ENCODE measurements around the gene FAM131B. TPM values are rescaled to one million over a fixed set of nuclear protein-coding genes. Genes with fewer than 3 reads are reported as not detected.

The FAM131B gene
- total RNA-seq, 1 experiment from 2014 or later = 25.3 TPM

DNA sequence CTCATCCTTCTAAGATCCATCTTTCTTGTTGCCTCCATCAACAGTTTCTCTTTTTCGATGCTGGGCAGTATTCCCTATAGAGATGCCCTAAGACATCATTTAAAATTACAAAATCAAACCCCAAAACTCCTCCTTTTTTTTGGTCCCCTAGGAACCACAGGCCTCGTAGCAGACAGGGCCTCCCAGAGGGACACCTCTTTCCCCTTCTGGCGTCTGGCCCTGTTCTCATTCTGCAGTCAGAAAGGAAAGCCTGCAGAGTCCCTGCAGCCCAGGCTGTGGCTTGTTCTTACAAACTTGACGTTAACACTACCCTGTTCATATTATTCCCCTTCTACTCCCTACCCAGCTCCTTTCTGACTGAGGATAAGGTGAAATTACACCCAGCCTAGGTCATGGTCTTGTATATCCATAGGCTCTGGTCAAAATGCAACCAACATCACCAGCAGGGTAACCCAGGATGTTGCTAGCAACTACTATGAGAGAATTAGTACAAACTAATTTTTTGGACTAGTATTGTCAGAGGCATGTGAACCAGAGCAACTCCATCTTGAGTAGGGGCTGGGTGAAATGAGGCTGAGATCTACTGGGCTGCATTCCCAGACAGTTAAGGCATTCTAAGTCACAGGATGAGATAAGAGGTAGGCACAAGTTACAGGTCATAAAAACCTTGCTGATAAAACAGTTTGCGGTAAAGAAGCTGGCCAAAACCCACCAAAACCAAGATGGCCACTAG is 49.6 kb upstream of the FAM131B start (continued):
- TF ChIP-seq, protein P1, sequence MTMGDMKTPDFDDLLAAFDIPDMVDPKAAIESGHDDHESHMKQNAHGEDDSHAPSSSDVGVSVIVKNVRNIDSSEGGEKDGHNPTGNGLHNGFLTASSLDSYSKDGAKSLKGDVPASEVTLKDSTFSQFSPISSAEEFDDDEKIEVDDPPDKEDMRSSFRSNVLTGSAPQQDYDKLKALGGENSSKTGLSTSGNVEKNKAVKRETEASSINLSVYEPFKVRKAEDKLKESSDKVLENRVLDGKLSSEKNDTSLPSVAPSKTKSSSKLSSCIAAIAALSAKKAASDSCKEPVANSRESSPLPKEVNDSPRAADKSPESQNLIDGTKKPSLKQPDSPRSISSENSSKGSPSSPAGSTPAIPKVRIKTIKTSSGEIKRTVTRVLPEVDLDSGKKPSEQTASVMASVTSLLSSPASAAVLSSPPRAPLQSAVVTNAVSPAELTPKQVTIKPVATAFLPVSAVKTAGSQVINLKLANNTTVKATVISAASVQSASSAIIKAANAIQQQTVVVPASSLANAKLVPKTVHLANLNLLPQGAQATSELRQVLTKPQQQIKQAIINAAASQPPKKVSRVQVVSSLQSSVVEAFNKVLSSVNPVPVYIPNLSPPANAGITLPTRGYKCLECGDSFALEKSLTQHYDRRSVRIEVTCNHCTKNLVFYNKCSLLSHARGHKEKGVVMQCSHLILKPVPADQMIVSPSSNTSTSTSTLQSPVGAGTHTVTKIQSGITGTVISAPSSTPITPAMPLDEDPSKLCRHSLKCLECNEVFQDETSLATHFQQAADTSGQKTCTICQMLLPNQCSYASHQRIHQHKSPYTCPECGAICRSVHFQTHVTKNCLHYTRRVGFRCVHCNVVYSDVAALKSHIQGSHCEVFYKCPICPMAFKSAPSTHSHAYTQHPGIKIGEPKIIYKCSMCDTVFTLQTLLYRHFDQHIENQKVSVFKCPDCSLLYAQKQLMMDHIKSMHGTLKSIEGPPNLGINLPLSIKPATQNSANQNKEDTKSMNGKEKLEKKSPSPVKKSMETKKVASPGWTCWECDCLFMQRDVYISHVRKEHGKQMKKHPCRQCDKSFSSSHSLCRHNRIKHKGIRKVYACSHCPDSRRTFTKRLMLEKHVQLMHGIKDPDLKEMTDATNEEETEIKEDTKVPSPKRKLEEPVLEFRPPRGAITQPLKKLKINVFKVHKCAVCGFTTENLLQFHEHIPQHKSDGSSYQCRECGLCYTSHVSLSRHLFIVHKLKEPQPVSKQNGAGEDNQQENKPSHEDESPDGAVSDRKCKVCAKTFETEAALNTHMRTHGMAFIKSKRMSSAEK (CRISPR knock-in tag; IDR thresholded peaks at IDR 0.05; ENCODE audit: borderline replicate concordance) = 0 out of 2 replicates have a peak, but pooled peaks have one; percentile 50
- no peak for TF ChIP-seq RORB (CRISPR knock-in tag; IDR thresholded peaks at IDR 0.05)
- peak; percentile 21; the same call in 1 of the 2 replicates for TF ChIP-seq ZNF423 (CRISPR knock-in tag; IDR thresholded peaks at IDR 0.05)
- TF ChIP-seq OVOL2 (CRISPR knock-in tag; IDR thresholded peaks at IDR 0.05; ENCODE audit: borderline replicate concordance) = no peak
- TF ChIP-seq ZNF138 (CRISPR knock-in tag; conservative IDR thresholded peaks at IDR 0.05) = no peak
- TF ChIP-seq SOX15 (CRISPR knock-in tag; IDR thresholded peaks at IDR 0.05) = no peak
- TF ChIP-seq, protein P2, sequence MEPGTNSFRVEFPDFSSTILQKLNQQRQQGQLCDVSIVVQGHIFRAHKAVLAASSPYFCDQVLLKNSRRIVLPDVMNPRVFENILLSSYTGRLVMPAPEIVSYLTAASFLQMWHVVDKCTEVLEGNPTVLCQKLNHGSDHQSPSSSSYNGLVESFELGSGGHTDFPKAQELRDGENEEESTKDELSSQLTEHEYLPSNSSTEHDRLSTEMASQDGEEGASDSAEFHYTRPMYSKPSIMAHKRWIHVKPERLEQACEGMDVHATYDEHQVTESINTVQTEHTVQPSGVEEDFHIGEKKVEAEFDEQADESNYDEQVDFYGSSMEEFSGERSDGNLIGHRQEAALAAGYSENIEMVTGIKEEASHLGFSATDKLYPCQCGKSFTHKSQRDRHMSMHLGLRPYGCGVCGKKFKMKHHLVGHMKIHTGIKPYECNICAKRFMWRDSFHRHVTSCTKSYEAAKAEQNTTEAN (CRISPR knock-in tag; IDR thresholded peaks at IDR 0.05) = no peak

DNA sequence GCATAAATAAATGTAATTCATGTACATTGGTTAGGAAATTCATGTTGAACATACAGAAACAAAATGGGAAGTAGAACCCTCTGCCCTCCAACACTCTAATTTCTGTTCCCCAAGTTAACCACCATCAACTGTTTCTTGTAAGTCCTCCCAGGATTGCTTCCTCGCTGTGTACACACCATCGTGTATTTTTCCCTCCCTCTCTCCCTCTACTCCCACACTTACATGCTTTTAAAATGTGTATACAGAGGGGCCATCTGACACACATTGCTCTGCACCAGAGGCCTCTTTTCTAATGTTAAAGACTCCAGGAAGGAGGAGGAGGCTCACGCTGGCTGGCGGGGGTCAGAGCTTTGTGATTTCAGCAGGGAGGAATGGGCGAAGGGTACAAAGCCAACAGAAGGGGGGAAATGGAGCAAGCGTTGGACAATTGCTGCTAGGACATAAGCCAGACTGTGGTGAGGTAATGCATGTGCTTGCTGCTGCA is 48.0 kb upstream of the FAM131B start:
- H3K4me1 Mint-ChIP-seq = peaks cover 80% of the 10 kb centered on the region
- ChIA-PET CTCF (interaction anchor here (1.0 to 1.4 kb wide), 3 partner anchors 13 to 170 kb away, joined by 3 to 8 read pairs (median 3); no protein-coding TSS in a partner anchor), POLR2A (no interaction called here)
- H3K27ac Mint-ChIP-seq = peak overlapping the region; percentile 99
- no peaks in the 10 kb centered on the region for H3K27me3 Mint-ChIP-seq (ENCODE audit: low read depth)
- peaks cover 6% of the 10 kb centered on the region for H3K36me3 Mint-ChIP-seq
- no peaks in the 10 kb centered on the region for H3K9me3 Mint-ChIP-seq
- peak overlapping the region; percentile 60 for H3K4me3 Mint-ChIP-seq
- DNase-seq (ENCODE audit: low spot score) = peak; percentile 58
- peak; percentile 46 for ATAC-seq
- TF ChIP-seq ZBTB21 (CRISPR knock-in tag; IDR thresholded peaks at IDR 0.05; ENCODE audit: borderline replicate concordance) (no peak), SP1 (CRISPR knock-in tag; conservative IDR thresholded peaks at IDR 0.05) (peak; percentile 41; the same call in 1 of the 2 replicates), FOXK1 (CRISPR knock-in tag; IDR thresholded peaks at IDR 0.05) (peak; percentile 70; the same call in 1 of the 2 replicates), ZNF219 (CRISPR knock-in tag; IDR thresholded peaks at IDR 0.05; ENCODE audit: borderline replicate concordance) (no peak), SMAD4 (CRISPR knock-in tag; IDR thresholded peaks at IDR 0.05) (no peak), ZNF232 (CRISPR knock-in tag; IDR thresholded peaks at IDR 0.05) (peak; percentile 33; the same call in 1 of the 2 replicates), ZNF416 (CRISPR knock-in tag; IDR thresholded peaks at IDR 0.05) (no peak), IRF2 (CRISPR knock-in tag; IDR thresholded peaks at IDR 0.05; ENCODE audit: borderline replicate concordance, low read depth) (no peak), JAZF1 (CRISPR knock-in tag; IDR thresholded peaks at IDR 0.05) (no peak), CREB1 (CRISPR knock-in tag; IDR thresholded peaks at IDR 0.05) (no peak), ESRRA (CRISPR knock-in tag; IDR thresholded peaks at IDR 0.05; ENCODE audit: borderline replicate concordance) (no peak)
- TF ChIP-seq, protein P3, sequence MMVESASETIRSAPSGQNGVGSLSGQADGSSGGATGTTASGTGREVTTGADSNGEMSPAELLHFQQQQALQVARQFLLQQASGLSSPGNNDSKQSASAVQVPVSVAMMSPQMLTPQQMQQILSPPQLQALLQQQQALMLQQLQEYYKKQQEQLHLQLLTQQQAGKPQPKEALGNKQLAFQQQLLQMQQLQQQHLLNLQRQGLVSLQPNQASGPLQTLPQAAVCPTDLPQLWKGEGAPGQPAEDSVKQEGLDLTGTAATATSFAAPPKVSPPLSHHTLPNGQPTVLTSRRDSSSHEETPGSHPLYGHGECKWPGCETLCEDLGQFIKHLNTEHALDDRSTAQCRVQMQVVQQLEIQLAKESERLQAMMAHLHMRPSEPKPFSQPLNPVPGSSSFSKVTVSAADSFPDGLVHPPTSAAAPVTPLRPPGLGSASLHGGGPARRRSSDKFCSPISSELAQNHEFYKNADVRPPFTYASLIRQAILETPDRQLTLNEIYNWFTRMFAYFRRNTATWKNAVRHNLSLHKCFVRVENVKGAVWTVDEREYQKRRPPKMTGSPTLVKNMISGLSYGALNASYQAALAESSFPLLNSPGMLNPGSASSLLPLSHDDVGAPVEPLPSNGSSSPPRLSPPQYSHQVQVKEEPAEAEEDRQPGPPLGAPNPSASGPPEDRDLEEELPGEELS (CRISPR knock-in tag; IDR thresholded peaks at IDR 0.05) = no peak
- TF ChIP-seq, protein P4, sequence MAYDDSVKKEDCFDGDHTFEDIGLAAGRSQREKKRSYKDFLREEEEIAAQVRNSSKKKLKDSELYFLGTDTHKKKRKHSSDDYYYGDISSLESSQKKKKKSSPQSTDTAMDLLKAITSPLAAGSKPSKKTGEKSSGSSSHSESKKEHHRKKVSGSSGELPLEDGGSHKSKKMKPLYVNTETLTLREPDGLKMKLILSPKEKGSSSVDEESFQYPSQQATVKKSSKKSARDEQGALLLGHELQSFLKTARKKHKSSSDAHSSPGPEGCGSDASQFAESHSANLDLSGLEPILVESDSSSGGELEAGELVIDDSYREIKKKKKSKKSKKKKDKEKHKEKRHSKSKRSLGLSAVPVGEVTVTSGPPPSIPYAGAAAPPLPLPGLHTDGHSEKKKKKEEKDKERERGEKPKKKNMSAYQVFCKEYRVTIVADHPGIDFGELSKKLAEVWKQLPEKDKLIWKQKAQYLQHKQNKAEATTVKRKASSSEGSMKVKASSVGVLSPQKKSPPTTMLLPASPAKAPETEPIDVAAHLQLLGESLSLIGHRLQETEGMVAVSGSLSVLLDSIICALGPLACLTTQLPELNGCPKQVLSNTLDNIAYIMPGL (CRISPR knock-in tag; IDR thresholded peaks at IDR 0.05) = no peak
- TF ChIP-seq, protein P5, sequence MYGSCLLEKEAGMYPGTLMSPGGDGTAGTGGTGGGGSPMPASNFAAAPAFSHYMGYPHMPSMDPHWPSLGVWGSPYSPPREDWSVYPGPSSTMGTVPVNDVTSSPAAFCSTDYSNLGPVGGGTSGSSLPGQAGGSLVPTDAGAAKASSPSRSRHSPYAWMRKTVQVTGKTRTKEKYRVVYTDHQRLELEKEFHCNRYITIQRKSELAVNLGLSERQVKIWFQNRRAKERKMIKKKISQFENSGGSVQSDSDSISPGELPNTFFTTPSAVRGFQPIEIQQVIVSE (CRISPR knock-in tag; IDR thresholded peaks at IDR 0.05; ENCODE audit: borderline replicate concordance) = no peak
- TF ChIP-seq, protein P6, sequence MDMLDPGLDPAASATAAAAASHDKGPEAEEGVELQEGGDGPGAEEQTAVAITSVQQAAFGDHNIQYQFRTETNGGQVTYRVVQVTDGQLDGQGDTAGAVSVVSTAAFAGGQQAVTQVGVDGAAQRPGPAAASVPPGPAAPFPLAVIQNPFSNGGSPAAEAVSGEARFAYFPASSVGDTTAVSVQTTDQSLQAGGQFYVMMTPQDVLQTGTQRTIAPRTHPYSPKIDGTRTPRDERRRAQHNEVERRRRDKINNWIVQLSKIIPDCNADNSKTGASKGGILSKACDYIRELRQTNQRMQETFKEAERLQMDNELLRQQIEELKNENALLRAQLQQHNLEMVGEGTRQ (CRISPR knock-in tag; IDR thresholded peaks at IDR 0.05) = no peak
- TF ChIP-seq, protein P7, sequence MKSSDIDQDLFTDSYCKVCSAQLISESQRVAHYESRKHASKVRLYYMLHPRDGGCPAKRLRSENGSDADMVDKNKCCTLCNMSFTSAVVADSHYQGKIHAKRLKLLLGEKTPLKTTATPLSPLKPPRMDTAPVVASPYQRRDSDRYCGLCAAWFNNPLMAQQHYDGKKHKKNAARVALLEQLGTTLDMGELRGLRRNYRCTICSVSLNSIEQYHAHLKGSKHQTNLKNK (CRISPR knock-in tag; IDR thresholded peaks at IDR 0.05) = no peak
